IMR-90 (cell line): ENCODE measurements around the gene DAND5. TPM values are rescaled to one million over a fixed set of nuclear protein-coding genes. Genes with fewer than 3 reads are reported as not detected.
A peak's percentile ranks its signal among the peaks of the same experiment; 100 is the strongest.

Source experiments
- ATAC-seq: fragments of 200-7000 bp; cut with Tn5 transposase; 2 replicates; pipeline ENCODE4 v1.9.1; 2020; ENCODE audit warnings: low read depth, mild to moderate bottlenecking, moderate library complexity
- BruUV-seq: library from RNA; stranded (reverse); fragments of 400-500 nt; replicated peaks from 2 replicates; lab custom pipeline; 2021; lab: Mats Ljungman, UMichigan
- CTCF ChIA-PET: fragments of 300-600 bp; formaldehyde crosslinking; extraction: SDS; loops from one replicate; lab custom pipeline; 2021; ENCODE audit warnings: antibody characterized with exemption; lab: Yijun Ruan, JAX
- POLR2A ChIA-PET: fragments of 300-600 bp; sonication (Branson Sonifier 250); formaldehyde crosslinking; loops from one replicate; lab custom pipeline; 2022; ENCODE audit warnings: antibody characterized with exemption; ENCODE audit not compliant: unreplicated experiment; lab: Charles Lee
- DNase-seq: peaks from one replicate; pipeline ENCODE4 v3.0.0; 2013
- H2AFZ ChIP-seq: replicated peaks from 2 replicates; pipeline ENCODE3; 2013; ENCODE audit warnings: low read length, mild to moderate bottlenecking; ENCODE audit not compliant: poor library complexity
- H2AK5ac ChIP-seq: 2 replicates; pipeline ENCODE4 v1.6.1; 2013; ENCODE audit warnings: low read depth, low read length, inconsistent platforms
- H2AK9ac ChIP-seq: replicated peaks from 2 replicates; pipeline ENCODE3; 2013; ENCODE audit warnings: mild to moderate bottlenecking, low read depth, low read length, moderate library complexity; ENCODE audit not compliant: poor library complexity
- H2BK120ac ChIP-seq: 2 replicates; pipeline ENCODE4 v1.6.1; 2013; ENCODE audit warnings: low read depth, low read length, inconsistent platforms
- H2BK15ac ChIP-seq: 3 replicates; pipeline ENCODE4 v1.6.1; 2013; ENCODE audit warnings: low read depth, low read length, inconsistent platforms
- H2BK20ac ChIP-seq: 2 replicates; pipeline ENCODE4 v1.6.1; 2013; ENCODE audit warnings: low read depth, mild to moderate bottlenecking, inconsistent platforms, low read length, moderate library complexity
- H2BK5ac ChIP-seq: 2 replicates; pipeline ENCODE4 v1.6.1; 2013; ENCODE audit warnings: mild to moderate bottlenecking, low read depth, low read length, inconsistent platforms; ENCODE audit not compliant: poor library complexity, severe bottlenecking
- H3K14ac ChIP-seq: replicated peaks from 2 replicates; pipeline ENCODE4 v1.6.1; 2013; ENCODE audit warnings: low read depth, low read length, inconsistent platforms
- H3K18ac ChIP-seq: 2 replicates; pipeline ENCODE4 v1.6.1; 2013; ENCODE audit warnings: low read depth, low read length, control low read depth
- H3K23ac ChIP-seq: 2 replicates; pipeline ENCODE4 v1.6.1; 2013; ENCODE audit warnings: low read depth, low read length, inconsistent platforms
- H3K27ac ChIP-seq: 2 replicates; pipeline ENCODE4 v1.5.1; 2013; ENCODE audit warnings: mild to moderate bottlenecking, control low read depth, low read length; ENCODE audit not compliant: insufficient read depth
- H3K27me3 ChIP-seq: 2 replicates; pipeline ENCODE4 v1.6.1; 2013; ENCODE audit warnings: low read length; ENCODE audit not compliant: control insufficient read depth, insufficient read depth
- H3K36me3 ChIP-seq: 2 replicates; pipeline ENCODE4 v1.6.1; 2013; ENCODE audit warnings: low read length, mixed read lengths; ENCODE audit not compliant: control insufficient read depth, insufficient read depth
- H3K4ac ChIP-seq: 2 replicates; pipeline ENCODE4 v1.6.1; 2013; ENCODE audit warnings: low read depth, low read length, inconsistent platforms
- H3K4me1 ChIP-seq: 2 replicates; pipeline ENCODE4 v1.6.1; 2013; ENCODE audit warnings: low read length, mixed read lengths; ENCODE audit not compliant: control insufficient read depth, insufficient read depth
- H3K4me2 ChIP-seq: 2 replicates; pipeline ENCODE4 v1.6.1; 2013; ENCODE audit warnings: low read depth, mild to moderate bottlenecking, control low read depth, low read length, moderate library complexity
- H3K4me3 ChIP-seq: 2 replicates; pipeline ENCODE4 v1.5.1; 2013; ENCODE audit warnings: low read depth, mild to moderate bottlenecking, control low read depth, low read length, moderate library complexity; ENCODE audit not compliant: insufficient read depth
- H3K56ac ChIP-seq: 2 replicates; pipeline ENCODE4 v1.6.1; 2013; ENCODE audit warnings: low read length, inconsistent platforms; ENCODE audit not compliant: insufficient read depth; ENCODE audit errors: extremely low read depth
- H3K79me1 ChIP-seq, 2 experiments: 2 replicates each; pipeline ENCODE4 v1.6.1; 2013; ENCODE audit warnings: low read length in 2 of 2, inconsistent platforms in 1 of 2, low read depth in 1 of 2
- H3K9ac ChIP-seq: 2 replicates; pipeline ENCODE4 v1.6.1; 2013; ENCODE audit warnings: low read depth, low read length, control low read depth
- H3K9me1 ChIP-seq: 2 replicates; pipeline ENCODE4 v1.6.1; 2013; ENCODE audit warnings: low read length, inconsistent platforms; ENCODE audit not compliant: insufficient read depth
- H3K9me3 ChIP-seq: 2 replicates; pipeline ENCODE4 v1.6.1; 2013; ENCODE audit warnings: low read length; ENCODE audit not compliant: control insufficient read depth, insufficient read depth
- H4K20me1 ChIP-seq: 2 replicates; pipeline ENCODE4 v1.6.1; 2013; ENCODE audit warnings: low read length, inconsistent platforms; ENCODE audit not compliant: insufficient read depth
- H4K5ac ChIP-seq: 2 replicates; pipeline ENCODE4 v1.6.1; 2013; ENCODE audit warnings: mild to moderate bottlenecking, low read depth, low read length, control low read depth
- H4K8ac ChIP-seq, 2 experiments: 2 replicates each; pipeline ENCODE4 v1.6.1; 2013; ENCODE audit warnings: low read depth in 2 of 2, low read length in 2 of 2, control low read depth in 1 of 2, inconsistent platforms in 1 of 2
- H4K91ac ChIP-seq: 2 replicates; pipeline ENCODE4 v1.6.1; 2013; ENCODE audit warnings: low read depth, low read length, inconsistent platforms; ENCODE audit not compliant: insufficient read depth
- BHLHE40 ChIP-seq: fragments of 150-350 bp; IDR thresholded peaks from 2 replicates; pipeline ENCODE4 v1.6.1; 2016; ENCODE audit warnings: mild to moderate bottlenecking, low read depth, low read length
- CEBPB ChIP-seq: IDR thresholded peaks from 2 replicates; pipeline ENCODE4 v1.6.1; 2012; ENCODE audit warnings: low read depth, low read length, improper control_type of control experiment
- CTCF ChIP-seq: conservative IDR thresholded peaks from 2 replicates; pipeline ENCODE4 v1.5.1; 2012; ENCODE audit warnings: mild to moderate bottlenecking, low read depth, low read length, improper control_type of control experiment
- ELK1 ChIP-seq: fragments of 150-350 bp; IDR thresholded peaks from 2 replicates; pipeline ENCODE4 v1.6.1; 2016; ENCODE audit warnings: low read depth, mild to moderate bottlenecking, low read length, moderate library complexity, borderline replicate concordance
- FOS ChIP-seq: fragments of 150-350 bp; IDR thresholded peaks from 2 replicates; pipeline ENCODE4 v1.6.1; 2016; ENCODE audit warnings: low read depth, low read length
- MAFK ChIP-seq: IDR thresholded peaks from 2 replicates; pipeline ENCODE4 v1.6.1; 2012; ENCODE audit warnings: low read depth, low read length, improper control_type of control experiment
- MAZ ChIP-seq: IDR thresholded peaks from 2 replicates; pipeline ENCODE4 v1.6.1; 2012; ENCODE audit warnings: low read depth, mild to moderate bottlenecking, low read length, improper control_type of control experiment, moderate library complexity, borderline replicate concordance
- MXI1 ChIP-seq: IDR thresholded peaks from 2 replicates; pipeline ENCODE4 v1.6.1; 2012; ENCODE audit warnings: low read depth, mild to moderate bottlenecking, low read length, moderate library complexity, borderline replicate concordance
- NFE2L2 ChIP-seq: fragments of 150-350 bp; IDR thresholded peaks from 2 replicates; pipeline ENCODE4 v1.6.1; 2016; ENCODE audit warnings: low read depth, mild to moderate bottlenecking, low read length
- POLR2A ChIP-seq: IDR thresholded peaks from 2 replicates; pipeline ENCODE4 v1.6.1; 2012; ENCODE audit warnings: mild to moderate bottlenecking, low read depth, low read length
- RCOR1 ChIP-seq: IDR thresholded peaks from 2 replicates; pipeline ENCODE4 v1.6.1; 2012; ENCODE audit warnings: mild to moderate bottlenecking, low read length, improper control_type of control experiment; ENCODE audit not compliant: insufficient replicate concordance
- RFX5 ChIP-seq: IDR thresholded peaks from 2 replicates; pipeline ENCODE4 v1.8.0; 2012; ENCODE audit warnings: low read depth, mild to moderate bottlenecking, low read length, moderate library complexity
- SMC3 ChIP-seq: fragments of 150-350 bp; IDR thresholded peaks from 2 replicates; pipeline ENCODE4 v1.6.1; 2016; ENCODE audit warnings: low read depth, mild to moderate bottlenecking, antibody characterized with exemption, low read length, moderate library complexity
- USF2 ChIP-seq: fragments of 150-350 bp; IDR thresholded peaks from 2 replicates; pipeline ENCODE4 v1.6.1; 2017; ENCODE audit warnings: mild to moderate bottlenecking, antibody characterized with exemption, low read length, low read depth
- WGBS, 2 experiments: methylation state at CpG; one replicate each; pipeline versions ENCODE4 v1.1.5 to v1.1.7; 2013; ENCODE audit warnings: missing lambda C conversion rate in 2 of 2; ENCODE audit not compliant: insufficient read length in 1 of 2; ENCODE audit errors: extremely low coverage in 2 of 2; 5-methylcytosine and 5-hydroxymethylcytosine counted together
- dilution Hi-C: fragments of 300-500 bp; cut with HindIII; formaldehyde crosslinking; loops from one replicate; pipeline ENCODE4 v1.14.3; 2018; ENCODE audit warnings: low sequenced_read_pairs; ENCODE audit not compliant: unreplicated experiment
- in situ Hi-C: fragments of 300-500 bp; cut with MboI; formaldehyde crosslinking; loops from 3 replicates; pipeline ENCODE4 v1.14.3; 2019; ENCODE audit warnings: low sequenced_read_pairs, inconsistent platforms, mixed read lengths
- intact Hi-C: fragments of 100-400 bp; cut with micrococcal nuclease; formaldehyde crosslinking; loops from 2 replicates; pipeline ENCODE4 v1.10.0; 2022
- polyA plus RNA-seq, 3 experiments: library from polyadenylated mRNA; depleted of rRNA; stranded (reverse); fragments of >200 nt; gene quantifications; 2 replicates each; pipeline ENCODE4 v1.2.3, GENCODE V29; 2012; ENCODE audit warnings: low replicate concordance in 1 of 3
- total RNA-seq: library from RNA; depleted of rRNA; stranded (reverse); fragments of >200 nt; gene quantifications from 2 replicates; pipeline ENCODE4 v1.2.3, GENCODE V29; 2012

DAND5 gene
- total and polyA plus RNA-seq, 2 of the 4 experiments (the other 2 are of a cell fraction): 0.03 TPM; not detected in 1

- Histone ChIP-seq H2BK5ac (no peak overlapping the region), H3K9me3 (no peaks in the 10 kb centered on the region), H2AK5ac (peak overlapping the region; percentile 87), H3K4me1 (peaks cover 4% of the 10 kb centered on the region), H2BK15ac (no peak overlapping the region), H3K9ac (peak overlapping the region; percentile 89), H4K5ac (no peak overlapping the region; the same call in 1 of the 2 replicates), H3K36me3 (peaks cover 60% of the 10 kb centered on the region), H2AFZ (no peak overlapping the region), H2BK20ac (no peak overlapping the region), H3K14ac (peak overlapping the region; percentile 99), H3K79me1 (peaks cover 27 to 68% of the 10 kb centered on the region in 2 experiments), H3K56ac (peak overlapping the region; percentile 97; the same call in 1 of the 2 replicates), H3K4me2 (peak overlapping the region; percentile 98), H4K91ac (peak overlapping the region; percentile 54), H2AK9ac (peak overlapping the region; percentile 97), H4K8ac (peak overlapping the region; percentile 83 to 91; a peak in 2 of 4 replicates), H2BK120ac (no peak overlapping the region), H3K4ac (peak overlapping the region; percentile 96), H3K9me1 (peaks cover 13% of the 10 kb centered on the region; the same call in 1 of the 2 replicates), H3K27me3 (no peaks in the 10 kb centered on the region), H3K27ac (peak overlapping the region; percentile 2; the same call in 1 of the 2 replicates), H3K18ac (no peak overlapping the region), H3K23ac (peak overlapping the region; percentile 94), H3K4me3 (peak overlapping the region; percentile 60), H4K20me1 (peaks cover 43% of the 10 kb centered on the region)
- ATAC-seq: no peak
- intact Hi-C loops (no loop called here), dilution Hi-C loops (no loop called here), in situ Hi-C loops (no loop called here)
- CTCF ChIA-PET: interaction anchor here (0.7 kb wide), 1 partner anchor 19 kb away, joined by 4 read pairs; no protein-coding TSS in a partner anchor
- no TSS peak for BruUV-seq
- no CpG with 5 or more reads among the region's 14 CpGs for WGBS, 2 experiments
- POLR2A ChIA-PET: interaction anchor here (0.7 to 0.9 kb wide), 3 partner anchors 9 to 179 kb away, joined by 4 to 9 read pairs (median 6); partner anchors contain the start of gene FARSA
- DNase-seq: no peak
- TF ChIP-seq POLR2A: no peak; the same call in 1 of the 2 replicates
- no peak for TF ChIP-seq MAFK
- TF ChIP-seq RFX5: no peak
- TF ChIP-seq ELK1: no peak
- no peak for TF ChIP-seq NFE2L2
- TF ChIP-seq BHLHE40: no peak
- TF ChIP-seq CEBPB: no peak
- no peak for TF ChIP-seq SMC3
- no peak for TF ChIP-seq CTCF
- no peak for TF ChIP-seq FOS
- no peak for TF ChIP-seq MAZ
- no peak for TF ChIP-seq RCOR1
- no peak for TF ChIP-seq USF2
- TF ChIP-seq MXI1: no peak
Measured at GRCh38 chr19:12946731-12947496, 22.5 kb upstream of the DAND5 start.
